Right kidney (tissue), 1 donor: ENCODE data around the gene CFDP1.

Experiments used
- DNase-seq: peaks from one replicate; pipeline ENCODE4 v3.0.0-alpha.2; 2016

The CFDP1 gene

GRCh38 chr16:75252049-75252864, 181.0 kb downstream of the CFDP1 start:
- no peak for DNase-seq

- peak; percentile 79 for DNase-seq
These were observed 181.8 kb downstream of the CFDP1 start, which contains the start of gene BCAR1 for GRCh38 chr16:75251280-75252048. Gene BCAR1 (minus strand): TSS chr16:75251624. CDS start chr16:75251482, 142 bp downstream.

- DNase-seq = peak; percentile 86
These were observed 182.5 kb downstream of the CFDP1 start for GRCh38 chr16:75250809-75251279.

GRCh38 chr16:75250089-75250808, 183.1 kb downstream of the CFDP1 start:
- DNase-seq = no peak

GRCh38 chr16:75249441-75249840, 183.9 kb downstream of the CFDP1 start:
- no peak for DNase-seq

- DNase-seq = no peak
These were observed 184.5 kb downstream of the CFDP1 start for GRCh38 chr16:75248536-75249380.

GRCh38 chr16:75248142-75248535, 185.2 kb downstream of the CFDP1 start:
- no peak for DNase-seq

- DNase-seq = no peak
These were observed 186.1 kb downstream of the CFDP1 start for GRCh38 chr16:75247249-75247648.

GRCh38 chr16:75246504-75247205, 186.6 kb downstream of the CFDP1 start:
- no peak for DNase-seq

GRCh38 chr16:75244844-75245758, 188.2 kb downstream of the CFDP1 start:
- peak; percentile 68 for DNase-seq

- DNase-seq = no peak
These were observed 189.0 kb downstream of the CFDP1 start for GRCh38 chr16:75244225-75244809.
